ENCODE measurements around the gene CACNA2D4. TPM values are rescaled to one million over a fixed set of nuclear protein-coding genes. Genes with fewer than 3 reads are reported as not detected.

CACNA2D4 gene
- total RNA-seq, 1 experiment from 2014 or later = 1.4 TPM

GRCh38 chr12:1838205-1838993 is 80.1 kb downstream of the CACNA2D4 start:
- Histone ChIP-seq H3K36me3 (no peaks in the 10 kb centered on the region), H3K27me3 (no peaks in the 10 kb centered on the region)
- no peak for DNase-seq

DNA sequence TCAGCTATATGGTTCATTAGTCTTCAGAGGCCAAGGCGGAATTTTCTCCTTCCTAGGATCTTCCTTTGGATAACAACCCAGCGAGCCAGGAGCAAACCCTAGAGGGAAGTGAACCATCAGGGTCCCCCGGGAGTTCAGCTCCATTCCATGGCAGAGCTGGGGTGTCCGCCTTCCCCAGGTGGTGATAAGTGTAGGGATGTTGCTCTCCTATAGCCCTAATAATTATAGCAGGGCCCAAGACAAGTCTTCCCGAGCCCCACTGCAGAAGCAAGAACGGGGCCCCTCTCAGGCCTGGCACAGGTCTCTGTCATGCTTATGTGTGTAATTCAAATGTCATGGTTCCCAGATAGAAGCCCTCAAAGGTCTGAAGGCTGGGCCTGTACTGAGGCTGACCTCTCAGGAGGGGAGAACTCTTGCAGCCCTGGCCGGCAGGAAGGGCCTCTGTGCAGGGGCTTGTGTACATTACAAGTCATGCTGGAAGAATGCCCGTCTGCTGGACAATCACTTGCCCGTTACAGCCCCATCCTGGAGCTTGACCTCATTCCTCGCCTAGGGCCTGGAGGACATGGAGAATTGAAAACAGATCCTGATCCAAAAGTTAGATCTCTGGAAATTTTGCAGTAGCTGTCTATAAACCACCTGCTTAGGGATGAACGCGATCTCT is 80.8 kb downstream of the CACNA2D4 start:
- H3K9me3 ChIP-seq = no peaks in the 10 kb centered on the region
- H3K36me3 ChIP-seq = no peaks in the 10 kb centered on the region
- DNase-seq = peak; percentile 40
- no peak overlapping the region for H3K4me3 ChIP-seq
- H3K27me3 ChIP-seq = no peaks in the 10 kb centered on the region

More at GRCh38 chr12:1838205-1838993, 80.1 kb downstream of the CACNA2D4 start:
- Histone ChIP-seq H3K9me3 (no peaks in the 10 kb centered on the region), H3K4me3 (no peak overlapping the region)

GRCh38 chr12:1836854-1837421 is 81.5 kb downstream of the CACNA2D4 start:
- Histone ChIP-seq H3K36me3 (no peaks in the 10 kb centered on the region), H3K27me3 (no peaks in the 10 kb centered on the region), H3K4me3 (no peak overlapping the region), H3K9me3 (no peaks in the 10 kb centered on the region)
- DNase-seq = peak; percentile 23

DNA sequence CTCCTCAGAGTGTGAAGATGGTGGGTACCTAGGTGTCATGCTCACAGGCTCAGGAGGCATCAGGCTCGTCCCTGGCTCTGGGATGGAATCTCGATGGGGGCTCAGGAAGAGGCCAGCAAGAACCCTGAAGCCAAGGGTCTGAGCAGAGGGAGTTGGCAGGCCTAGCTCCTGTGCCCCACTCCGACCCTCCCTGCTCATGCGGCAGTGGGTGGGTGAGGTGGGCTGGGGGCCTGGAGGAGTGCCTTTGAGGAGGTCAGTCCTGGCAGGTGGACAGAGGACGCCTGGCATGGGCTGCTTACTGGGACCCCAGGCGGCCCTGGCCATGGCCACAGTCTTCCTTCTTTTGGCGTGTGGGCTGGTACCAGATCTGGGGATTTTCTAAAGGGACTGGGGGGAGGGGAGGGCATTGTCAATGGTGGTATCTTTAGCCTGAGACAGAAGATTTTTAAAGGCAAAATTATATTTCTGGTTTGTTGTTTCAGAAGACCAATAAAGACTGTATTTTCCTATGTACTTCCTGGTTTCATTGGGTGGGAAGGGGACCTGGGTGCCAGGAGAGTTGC is 82.1 kb downstream of the CACNA2D4 start:
- Histone ChIP-seq H3K9me3 (no peaks in the 10 kb centered on the region), H3K36me3 (no peaks in the 10 kb centered on the region), H3K4me3 (no peak overlapping the region), H3K27me3 (no peaks in the 10 kb centered on the region)
- no peak for DNase-seq

DNA sequence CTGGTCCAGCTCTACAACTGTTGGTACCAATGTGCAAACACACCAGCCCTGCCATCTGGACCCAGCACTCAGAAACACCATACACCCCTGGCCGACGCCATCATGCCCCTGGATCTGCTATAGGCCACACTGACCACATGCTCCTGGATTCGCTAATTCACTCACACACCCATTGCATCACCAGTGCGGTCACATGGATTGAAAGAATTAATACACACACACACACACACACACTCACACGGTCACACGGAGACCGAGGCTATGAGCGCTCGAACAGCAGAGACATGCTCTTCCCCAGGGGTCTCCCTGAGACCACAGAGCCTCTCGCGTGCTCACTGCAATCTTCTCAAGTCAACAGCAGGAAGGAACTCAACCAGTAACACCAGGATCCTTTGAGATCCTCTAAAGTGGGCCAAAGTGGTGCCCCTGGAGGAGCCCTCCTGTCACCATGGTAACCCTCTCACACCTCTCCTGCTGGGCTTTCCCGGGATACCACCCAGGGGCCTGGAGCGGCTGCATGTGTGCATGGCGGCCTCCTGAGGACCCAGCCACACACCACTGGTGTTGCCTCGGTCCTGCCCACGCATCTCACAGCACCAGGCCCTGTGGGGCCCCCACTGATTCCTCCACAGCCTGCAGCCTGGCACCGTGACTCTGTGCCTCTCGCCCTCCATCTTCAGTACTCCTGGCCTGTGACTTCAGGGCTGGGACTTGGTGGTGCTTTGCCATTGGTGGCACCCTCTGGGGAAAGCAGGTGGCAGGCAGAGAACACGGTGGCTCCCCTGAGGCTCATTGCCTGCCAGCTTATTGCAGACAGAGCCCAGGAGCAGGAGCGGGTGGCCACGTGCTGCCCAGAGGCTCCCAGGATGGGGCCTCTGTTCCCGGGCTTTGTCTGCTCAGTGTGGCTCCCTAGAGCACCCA is 83.0 kb downstream of the CACNA2D4 start:
- DNase-seq = no peak
- no peak overlapping the region for H3K4me3 ChIP-seq
- H3K9me3 ChIP-seq = no peaks in the 10 kb centered on the region
- H3K27me3 ChIP-seq = no peaks in the 10 kb centered on the region
- no peaks in the 10 kb centered on the region for H3K36me3 ChIP-seq

DNA sequence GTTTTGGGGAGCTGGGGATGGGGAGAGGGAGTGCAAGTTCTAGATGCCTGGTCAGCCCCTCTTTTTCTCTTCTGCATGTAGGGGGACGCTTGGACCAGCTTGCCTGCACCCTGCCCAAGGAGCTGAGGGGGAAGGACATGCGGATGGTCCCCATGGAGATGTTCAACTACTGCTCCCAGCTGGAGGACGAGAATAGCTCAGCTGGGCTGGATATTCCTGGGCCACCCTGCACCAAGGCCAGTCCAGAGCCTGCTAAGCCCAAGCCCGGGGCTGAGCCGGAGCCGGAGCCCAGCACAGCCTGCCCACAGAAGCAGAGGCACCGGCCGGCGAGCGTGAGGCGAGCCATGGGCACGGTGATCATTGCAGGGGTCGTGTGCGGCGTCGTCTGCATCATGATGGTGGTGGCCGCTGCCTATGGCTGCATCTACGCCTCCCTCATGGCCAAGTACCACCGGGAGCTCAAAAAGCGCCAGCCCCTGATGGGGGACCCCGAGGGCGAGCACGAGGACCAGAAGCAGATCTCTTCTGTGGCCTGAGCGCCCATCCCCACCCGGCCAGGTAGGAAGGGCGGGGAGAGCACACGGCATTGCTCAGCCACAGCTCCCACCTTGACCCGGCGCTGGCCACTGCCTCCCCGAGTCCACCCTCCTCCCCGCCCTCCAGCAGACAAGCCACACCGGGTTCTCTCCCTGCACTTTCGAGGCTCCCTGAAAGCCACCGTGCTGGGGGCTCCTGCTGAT is 84.1 kb downstream of the CACNA2D4 start:
- H3K4me3 ChIP-seq = no peak overlapping the region
- no peak for DNase-seq
- H3K9me3 ChIP-seq = no peaks in the 10 kb centered on the region
- H3K27me3 ChIP-seq = no peaks in the 10 kb centered on the region
- no peaks in the 10 kb centered on the region for H3K36me3 ChIP-seq

DNA sequence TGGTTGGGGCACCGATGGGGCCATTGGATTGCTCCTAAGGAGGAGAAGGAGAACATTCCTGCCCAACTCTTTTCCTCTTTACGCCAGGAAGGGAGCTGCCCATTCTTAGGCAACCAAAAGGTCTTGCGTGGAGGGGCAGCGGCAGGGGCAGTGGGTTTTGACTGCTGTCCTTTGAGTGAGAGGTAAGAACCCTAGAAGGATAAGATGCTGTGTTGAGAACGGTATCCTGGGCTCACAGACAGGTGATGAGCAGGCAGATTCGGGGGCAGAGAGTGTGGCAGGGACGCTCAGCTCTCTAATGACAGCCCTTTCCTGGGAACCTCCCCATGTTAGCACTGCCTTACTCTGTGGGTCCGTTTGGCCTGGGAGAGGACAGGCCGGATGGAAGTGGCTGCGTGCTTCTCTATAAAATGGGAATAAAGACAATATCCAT is 84.8 kb downstream of the CACNA2D4 start:
- no peaks in the 10 kb centered on the region for H3K36me3 ChIP-seq
- no peak for DNase-seq
- H3K9me3 ChIP-seq = no peaks in the 10 kb centered on the region
- no peak overlapping the region for H3K4me3 ChIP-seq
- H3K27me3 ChIP-seq = no peaks in the 10 kb centered on the region

DNA sequence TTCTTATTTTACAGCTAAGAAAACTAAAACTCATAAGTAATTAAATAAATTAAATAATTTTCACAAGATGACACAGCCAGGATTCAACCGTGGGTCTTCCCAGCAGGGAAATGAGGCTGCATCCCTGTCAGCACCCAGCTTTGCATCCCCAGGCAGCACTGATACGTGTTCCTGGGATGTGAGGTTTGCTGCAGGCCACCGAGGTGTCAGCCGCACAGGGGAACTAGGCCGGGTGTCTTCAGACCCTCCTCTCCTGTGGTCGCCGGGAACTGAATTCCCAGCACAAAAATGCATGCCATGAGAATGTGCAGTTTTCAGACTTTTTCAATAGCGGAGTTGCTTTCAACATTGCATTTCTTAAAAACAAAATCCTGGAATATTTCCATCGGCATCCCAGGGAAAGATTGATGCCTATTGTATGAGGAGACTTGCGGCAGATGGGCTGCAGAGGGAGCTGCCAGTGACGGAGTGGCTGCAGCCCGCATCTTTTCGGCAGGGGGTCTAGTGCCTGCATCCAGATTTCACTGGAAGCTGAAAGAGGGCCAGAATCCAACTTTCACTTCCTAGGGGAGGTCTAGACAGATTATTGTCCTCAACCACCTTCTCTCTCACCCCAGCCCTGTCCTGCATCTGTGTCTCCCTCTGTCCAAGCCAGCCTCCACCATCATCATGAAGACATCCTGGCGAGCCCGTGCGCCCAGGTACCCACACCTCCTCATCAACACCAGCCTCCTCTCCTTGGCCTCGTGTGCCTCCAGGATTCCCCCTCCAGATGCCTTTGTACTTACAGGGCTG is 85.5 kb downstream of the CACNA2D4 start:
- H3K36me3 ChIP-seq = no peaks in the 10 kb centered on the region
- H3K4me3 ChIP-seq = no peak overlapping the region
- no peaks in the 10 kb centered on the region for H3K9me3 ChIP-seq
- DNase-seq = no peak
- no peaks in the 10 kb centered on the region for H3K27me3 ChIP-seq

DNA sequence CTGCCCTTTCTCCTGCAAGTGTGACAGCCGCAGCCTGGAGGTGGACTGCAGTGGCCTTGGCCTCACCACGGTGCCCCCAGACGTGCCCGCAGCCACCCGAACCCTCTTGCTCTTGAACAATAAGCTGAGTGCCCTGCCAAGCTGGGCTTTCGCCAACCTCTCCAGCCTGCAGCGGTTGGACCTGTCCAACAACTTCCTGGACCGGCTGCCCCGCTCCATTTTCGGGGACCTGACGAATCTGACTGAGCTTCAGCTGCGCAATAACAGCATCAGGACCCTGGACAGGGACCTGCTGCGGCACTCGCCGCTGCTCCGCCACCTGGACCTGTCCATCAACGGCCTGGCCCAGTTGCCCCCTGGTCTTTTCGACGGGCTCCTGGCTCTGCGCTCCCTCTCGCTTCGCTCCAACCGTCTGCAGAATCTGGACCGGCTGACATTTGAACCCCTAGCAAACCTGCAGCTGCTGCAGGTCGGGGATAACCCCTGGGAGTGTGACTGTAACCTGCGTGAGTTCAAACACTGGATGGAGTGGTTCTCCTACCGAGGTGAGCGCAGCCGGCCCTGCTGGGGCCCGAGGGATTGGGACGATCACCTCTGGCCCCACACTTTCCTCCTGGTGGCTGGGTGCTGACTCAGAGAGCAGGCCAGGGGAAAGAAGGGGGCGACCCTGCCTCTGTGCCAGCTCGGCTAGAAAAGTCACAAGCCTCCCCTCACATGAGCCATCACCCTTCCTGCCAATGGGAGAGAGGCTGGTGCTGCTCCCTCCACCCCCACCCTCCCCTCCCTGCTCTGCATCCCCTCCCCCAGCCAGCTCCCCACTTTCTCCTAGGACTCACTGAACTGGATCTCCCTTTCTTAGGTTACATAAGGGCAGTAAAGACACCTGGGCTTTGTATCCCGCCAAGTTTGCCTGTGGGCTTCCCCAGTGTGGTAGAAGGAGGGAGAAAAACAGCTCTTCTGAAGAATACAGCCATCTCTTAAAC is 87.2 kb downstream of the CACNA2D4 start:
- no peak overlapping the region for H3K4me3 ChIP-seq
- DNase-seq = peak; percentile 13
- no peaks in the 10 kb centered on the region for H3K27me3 ChIP-seq
- no peaks in the 10 kb centered on the region for H3K36me3 ChIP-seq
- H3K9me3 ChIP-seq = no peaks in the 10 kb centered on the region

GRCh38 chr12:1830401-1830845 is 88.0 kb downstream of the CACNA2D4 start:
- H3K36me3 ChIP-seq = no peaks in the 10 kb centered on the region
- no peak overlapping the region for H3K4me3 ChIP-seq
- no peaks in the 10 kb centered on the region for H3K27me3 ChIP-seq
- DNase-seq = no peak
- H3K9me3 ChIP-seq = no peaks in the 10 kb centered on the region

DNA sequence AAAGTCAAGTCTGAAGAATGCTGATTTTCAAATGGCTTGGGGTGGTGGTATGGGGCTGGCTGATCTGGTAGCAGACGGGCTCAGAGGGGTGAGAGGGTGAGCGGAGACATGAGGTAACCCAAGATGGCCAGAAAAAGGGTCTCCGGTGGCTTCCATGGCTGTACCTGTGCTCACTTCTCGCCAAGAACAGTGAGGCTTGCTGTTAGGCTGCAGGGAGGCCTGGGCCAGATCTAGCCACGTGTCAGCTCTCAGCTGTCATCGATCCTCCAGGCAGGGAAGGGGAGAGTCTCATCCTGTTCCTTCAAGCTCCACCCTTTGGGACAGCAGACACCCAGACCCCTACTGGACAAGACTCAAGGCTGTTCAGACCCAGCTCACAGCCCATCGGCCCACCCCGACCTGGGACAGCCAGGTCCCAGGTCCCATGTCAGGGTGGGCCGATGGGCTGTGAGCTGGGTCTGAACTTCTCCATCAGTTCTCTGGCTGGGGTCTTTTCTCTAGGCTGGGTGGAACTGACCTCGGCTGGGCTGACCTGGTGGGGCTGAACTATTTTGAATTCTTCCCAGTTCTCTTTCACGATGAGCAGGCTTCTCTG is 89.0 kb downstream of the CACNA2D4 start:
- no peaks in the 10 kb centered on the region for H3K9me3 ChIP-seq
- DNase-seq = no peak
- H3K27me3 ChIP-seq = no peaks in the 10 kb centered on the region
- H3K4me3 ChIP-seq = no peak overlapping the region
- H3K36me3 ChIP-seq = no peaks in the 10 kb centered on the region

DNA sequence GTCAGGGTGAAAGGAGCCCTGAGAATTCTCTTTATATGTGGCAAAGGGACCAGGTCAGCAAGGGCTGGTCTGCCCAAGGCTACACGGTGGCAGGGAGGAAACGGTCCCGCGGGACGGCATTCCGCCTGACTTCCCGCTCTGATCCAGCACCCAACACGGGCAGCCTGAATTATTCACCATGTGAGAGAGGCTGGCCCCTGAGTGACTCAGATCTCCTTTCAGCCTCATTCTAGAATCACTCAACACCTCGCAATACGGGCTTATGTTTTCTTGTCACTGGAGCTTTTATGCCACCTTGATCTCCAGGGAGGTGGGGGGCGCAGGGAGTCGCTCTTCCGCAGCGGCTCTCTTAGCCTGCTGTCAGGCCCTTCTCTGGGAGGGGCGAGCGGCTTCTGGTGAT is 89.6 kb downstream of the CACNA2D4 start:
- H3K4me3 ChIP-seq = no peak overlapping the region
- H3K9me3 ChIP-seq = no peaks in the 10 kb centered on the region
- H3K36me3 ChIP-seq = no peaks in the 10 kb centered on the region
- no peak for DNase-seq
- no peaks in the 10 kb centered on the region for H3K27me3 ChIP-seq

GRCh38 chr12:1827826-1828805 is 90.3 kb downstream of the CACNA2D4 start:
- Histone ChIP-seq H3K9me3 (no peaks in the 10 kb centered on the region), H3K27me3 (no peaks in the 10 kb centered on the region), H3K36me3 (no peaks in the 10 kb centered on the region), H3K4me3 (no peak overlapping the region)
- DNase-seq = no peak

All from MG63 (cell line).